GM19023 (cell line): ENCODE results near the gene SHE.
"Not testable (repeated sequence)": the region's sequence is repeated elsewhere in the genome, so short reads cannot be mapped to it uniquely, and the experiment has no call there.

ENCODE experiments used
- ATAC-seq: cut with Tn5 transposase; IDR thresholded peaks from one replicate; pipeline ENCODE4 v1.9.1; 2021; ENCODE audit warnings: mild to moderate bottlenecking, moderate library complexity; ENCODE audit not compliant: unreplicated experiment

Gene SHE

DNA sequence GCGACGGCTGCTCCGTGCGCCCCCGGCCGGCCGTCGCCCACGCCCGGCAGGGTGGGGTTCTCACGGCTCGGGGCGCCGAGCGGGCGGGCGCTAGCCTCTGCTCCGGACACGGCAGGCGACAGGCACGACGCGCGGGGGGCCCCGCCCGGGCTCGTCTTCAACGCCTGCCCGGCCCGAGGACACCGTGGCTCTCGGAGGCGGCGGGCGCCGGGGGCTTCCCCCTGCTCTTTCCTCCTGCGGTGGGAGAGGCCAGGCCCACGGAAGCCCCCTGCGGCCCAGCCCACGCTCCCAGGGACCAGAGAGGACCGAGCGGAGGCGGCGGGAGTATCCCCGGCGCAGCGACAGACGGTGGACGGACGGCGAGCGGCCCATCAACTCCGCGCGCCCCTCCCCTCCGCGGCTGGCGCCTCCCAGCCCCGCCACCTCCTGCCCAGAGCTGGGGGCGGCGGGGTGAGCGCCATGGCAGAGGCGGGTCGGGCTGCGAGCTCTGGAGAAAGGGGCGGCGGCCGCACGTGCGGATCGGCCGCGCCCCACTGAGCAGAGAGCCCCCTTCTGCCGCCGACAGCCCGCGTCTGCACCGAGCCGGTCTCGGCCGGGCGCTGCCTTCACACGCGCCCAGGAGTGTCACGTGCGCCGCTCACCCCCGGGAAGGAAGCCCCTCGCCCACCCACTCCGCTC lies at the start of gene SHE, which contains the start of gene TDRD10:
Gene SHE (minus strand): TSS at position 347 of the 678 bp plus-strand sequence. CDS start 386 bp downstream, outside the sequence.
Gene TDRD10 (plus strand): TSS at position 154 of the 678 bp plus-strand sequence. CDS start 4,685 bp downstream, outside the sequence.
- ATAC-seq = no peak

DNA sequence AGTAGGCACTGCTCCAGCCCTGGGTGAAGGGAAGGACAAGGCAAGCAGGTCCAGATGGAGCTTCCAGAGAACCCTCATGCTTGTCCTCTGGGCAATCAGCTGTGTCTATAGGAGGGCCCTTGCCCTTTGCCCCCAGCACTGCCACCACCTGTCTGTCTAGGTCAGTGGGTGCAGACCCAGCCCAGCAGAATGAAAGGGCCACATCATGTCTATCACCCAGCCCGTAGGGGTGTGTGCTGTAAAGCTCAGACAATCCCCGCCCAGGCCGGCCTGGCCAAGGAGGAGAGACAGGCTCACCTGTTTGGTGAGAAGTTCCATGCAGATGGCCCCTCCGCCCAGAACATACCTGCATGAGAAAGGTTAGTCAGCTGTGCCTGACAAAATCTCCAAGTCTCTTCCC lies 49.3 kb upstream of the SHE start:
- ATAC-seq = no peak

DNA sequence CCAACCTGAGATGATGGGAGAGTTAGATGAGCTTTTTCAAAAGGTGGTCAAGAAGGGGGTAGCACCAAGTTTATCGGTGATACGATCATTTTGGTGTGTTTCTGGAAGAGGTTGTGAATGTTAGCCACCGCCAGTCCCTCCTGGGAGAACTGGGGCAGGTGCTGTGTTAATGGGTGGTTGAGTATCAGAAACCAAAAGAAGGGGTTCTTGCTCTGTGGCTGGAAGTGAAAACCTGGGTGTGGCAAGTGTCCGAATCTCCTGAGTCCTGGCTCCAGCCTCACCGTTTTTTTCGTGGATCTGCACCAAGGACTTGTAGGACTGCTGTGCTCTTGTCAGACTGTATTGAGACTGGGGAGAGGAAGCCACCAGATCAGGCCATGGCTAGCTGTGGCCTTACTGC lies 48.4 kb upstream of the SHE start:
- ATAC-seq = no peak

DNA sequence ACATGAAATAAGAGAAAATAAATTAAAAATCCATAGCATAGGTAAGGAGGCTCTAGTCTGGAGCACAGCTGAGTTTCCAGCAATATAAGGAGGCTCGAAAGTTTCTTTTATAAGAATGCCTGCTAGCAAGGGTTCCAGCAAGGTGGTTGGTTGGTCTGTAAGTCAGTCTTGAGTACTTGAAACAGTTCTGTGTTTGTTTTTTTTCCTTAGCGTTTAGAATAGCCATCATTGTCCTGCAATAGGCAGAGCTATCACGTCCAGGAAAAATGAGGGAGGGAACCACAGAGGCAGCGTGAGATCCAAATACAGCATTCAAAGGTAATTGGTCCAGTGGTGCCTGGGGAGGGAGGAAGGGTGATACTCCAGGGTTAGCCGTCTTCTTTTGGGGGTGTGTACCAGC lies 47.9 kb upstream of the SHE start:
- no peak for ATAC-seq

DNA sequence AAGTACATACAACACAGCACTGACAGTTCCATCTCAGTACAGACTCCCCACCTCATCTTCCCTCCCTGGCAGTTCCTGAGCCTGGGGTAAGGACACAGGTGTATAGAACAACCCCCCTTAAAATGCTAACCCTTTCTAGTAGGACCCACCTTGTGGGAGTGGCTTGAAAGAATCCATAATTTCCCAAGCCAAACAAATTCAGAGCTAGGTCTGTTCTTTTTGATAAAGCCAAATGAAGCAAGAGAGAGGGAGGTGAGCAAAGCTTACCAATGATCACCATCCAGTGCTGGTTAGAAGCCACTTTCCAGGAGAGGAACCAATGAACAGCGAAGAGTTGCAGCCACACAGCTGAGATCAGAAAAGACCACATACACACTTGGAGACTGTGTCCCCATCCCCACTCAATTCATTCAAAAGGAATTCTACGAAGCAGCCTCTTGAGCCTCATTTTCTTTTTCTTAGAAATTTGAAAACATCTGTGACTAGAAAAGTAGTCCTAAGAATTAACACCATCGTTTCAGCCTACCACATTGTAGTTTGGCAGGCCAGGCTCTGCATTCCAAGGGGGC lies 47.1 kb upstream of the SHE start:
- ATAC-seq = no peak

DNA sequence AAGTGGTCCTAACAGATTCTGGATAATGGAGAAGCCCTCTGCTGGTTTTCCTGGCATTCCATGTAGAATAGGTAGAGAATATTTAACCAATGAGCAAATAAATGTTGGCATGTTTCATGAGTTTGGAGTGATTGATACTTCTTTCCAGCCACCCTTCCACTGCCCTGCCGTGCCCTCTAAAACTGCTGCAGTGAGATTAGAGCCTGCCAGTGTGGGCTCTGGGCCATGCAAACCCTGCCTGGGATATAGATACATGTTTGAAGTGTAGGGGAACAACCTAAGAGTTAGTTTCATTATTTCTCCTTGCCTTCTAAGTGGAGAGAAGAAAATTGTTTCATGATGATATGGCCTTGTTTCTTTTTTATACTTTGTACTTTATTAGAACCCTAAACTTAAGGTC lies 45.8 kb upstream of the SHE start:
- ATAC-seq = no peak

DNA sequence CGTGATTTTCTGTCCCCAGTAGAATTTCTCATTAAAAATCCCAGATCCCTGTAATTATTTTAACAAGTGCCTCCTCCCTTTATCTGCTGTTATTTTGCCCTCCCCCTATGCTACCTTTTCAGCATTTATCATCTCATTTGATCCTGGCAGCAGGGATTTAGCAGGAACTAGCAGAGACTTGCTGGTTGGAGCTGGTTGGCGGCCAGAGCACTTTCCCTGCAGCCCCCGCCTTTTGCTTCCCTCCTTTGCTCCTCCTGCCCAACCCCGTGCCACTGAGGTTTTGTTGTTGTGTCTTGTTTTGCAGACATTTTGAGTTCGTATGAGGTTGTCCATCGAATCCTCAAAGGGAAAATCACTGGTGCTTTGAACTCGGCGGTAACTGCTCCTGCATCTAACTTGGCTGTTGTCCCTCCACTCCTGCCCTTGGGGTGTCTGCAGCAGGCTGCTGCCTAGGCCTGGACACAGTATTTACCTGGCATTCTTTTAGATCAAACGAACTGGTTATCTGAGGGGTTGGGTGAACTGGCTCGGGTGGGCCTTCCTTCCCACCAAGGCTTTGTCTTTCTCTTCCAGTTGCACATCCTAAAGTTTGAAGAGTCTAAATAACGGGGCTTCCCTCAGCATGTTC lies 45.0 kb upstream of the SHE start:
- no peak for ATAC-seq

DNA sequence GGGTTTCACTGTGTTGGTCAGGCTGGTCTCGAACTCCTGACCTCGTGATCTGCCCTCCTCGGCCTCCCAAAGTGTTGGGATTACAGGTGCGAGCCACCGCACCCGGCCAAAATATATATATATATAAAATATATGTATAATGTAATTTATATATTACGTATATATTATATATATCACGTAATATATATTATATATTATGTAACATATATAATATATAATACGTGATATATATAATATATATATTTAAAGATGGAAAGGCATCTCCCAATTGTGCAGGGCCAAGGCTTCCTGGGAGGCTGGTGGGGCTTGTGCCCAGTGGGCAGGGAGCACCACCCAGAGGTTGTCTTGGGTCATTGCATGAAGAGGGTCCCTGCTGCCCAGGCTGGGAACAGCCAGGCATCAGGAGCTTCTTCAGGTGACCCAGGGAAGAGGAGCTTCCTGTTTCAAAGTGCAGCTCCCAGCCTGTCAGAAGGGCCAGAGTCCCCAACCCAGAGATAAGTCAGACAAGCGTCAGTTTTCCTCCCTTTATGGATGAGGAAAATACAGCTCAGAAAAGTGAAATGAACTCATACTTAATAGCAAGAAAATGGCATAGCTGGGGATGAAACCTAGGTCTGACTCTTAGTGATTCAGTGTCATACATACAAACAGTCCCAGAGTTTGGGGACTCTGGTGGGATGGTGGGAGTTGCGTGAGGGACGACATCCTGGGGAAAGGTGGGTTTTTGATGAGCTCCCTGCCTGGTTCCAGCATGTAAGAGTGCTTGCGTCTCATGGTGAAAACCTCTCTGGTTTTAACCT lies 44.3 kb upstream of the SHE start:
- no peak for ATAC-seq

DNA sequence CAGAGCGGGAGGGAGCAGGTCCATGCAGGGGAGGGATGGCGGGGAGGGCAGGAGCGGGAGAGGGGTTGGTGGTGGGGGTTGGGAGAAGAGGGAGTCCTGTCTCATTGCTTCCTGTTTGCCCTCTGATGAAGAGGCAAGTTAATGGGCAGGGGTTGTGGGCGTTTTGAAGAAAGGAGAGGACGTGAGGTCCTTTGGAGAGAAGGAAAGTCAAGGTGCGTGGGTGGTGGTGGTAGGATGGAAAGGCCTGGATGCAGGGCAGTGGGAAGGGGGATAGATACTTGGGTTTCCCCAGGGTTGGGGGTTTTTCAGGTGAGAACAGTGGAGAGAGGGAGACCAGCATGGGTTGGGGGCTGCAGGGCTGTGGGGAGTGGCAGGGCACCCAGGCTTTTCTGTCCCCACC lies 39.0 kb upstream of the SHE start:
- ATAC-seq = no peak

DNA sequence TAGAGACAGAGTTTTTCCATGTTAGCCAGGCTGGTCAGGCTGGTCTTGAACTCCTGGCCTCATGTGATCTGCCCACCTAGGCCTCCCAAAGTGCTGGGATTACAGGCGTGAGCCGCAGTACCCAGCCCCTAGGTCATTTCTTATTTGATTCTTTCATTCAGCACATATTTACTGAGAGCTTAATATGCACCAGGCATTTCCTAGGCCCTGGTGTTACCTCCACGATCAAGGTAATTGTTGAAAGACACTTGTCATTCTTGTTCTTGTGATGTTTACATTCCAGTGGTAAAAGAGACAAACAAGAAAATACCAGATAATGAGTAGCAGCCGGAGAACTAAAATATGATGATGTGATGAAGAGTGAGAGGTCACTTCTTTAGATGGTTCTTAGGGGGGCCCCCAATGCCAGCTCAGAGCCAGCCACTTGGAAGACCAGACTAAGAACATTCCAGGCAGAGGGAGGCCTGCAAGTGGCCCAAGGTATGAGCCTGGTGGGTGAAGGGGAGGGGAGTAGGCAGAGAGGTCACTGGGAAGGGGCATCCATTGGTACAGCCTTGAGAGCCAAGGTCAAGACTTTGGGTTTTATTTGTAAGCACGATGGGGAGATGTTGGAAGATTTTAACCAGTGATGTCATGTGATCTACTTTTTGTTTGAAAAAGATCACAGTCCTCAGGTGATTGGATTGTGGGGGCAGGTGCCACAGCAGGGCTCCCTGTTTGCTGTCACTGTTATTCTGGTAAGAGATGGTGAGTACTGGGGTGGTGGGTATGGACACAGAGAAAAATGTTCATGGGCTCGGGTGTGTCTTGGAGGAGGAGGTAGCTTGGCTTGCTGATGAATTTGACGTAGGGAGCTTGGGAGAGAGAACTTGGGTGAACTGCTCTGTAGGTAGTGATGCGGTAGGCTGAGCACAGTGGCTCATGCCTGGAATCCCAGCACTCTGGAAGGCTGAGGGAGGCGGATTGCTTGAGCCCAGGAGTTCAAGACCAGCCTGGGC lies 37.6 kb upstream of the SHE start:
- ATAC-seq = no peak

DNA sequence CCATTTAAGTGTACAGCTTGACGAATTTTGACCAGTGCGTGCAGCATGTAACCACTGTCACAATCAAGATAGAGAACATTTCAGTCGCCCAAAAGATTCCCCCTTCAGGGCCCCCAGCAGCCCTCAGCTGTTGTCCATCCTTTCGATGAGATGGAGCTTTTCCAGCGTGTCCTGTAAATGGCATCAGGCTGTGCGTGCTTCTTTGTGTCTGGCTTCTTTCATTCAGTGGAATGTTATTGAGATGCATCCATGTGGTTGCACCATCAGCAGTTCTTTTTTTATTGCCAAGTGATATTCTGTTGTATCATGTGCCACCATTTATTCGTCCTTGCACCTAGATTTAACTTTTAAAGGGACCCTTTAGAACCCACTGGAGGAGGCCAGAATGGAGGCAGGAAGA lies 34.4 kb upstream of the SHE start:
- no peak for ATAC-seq

DNA sequence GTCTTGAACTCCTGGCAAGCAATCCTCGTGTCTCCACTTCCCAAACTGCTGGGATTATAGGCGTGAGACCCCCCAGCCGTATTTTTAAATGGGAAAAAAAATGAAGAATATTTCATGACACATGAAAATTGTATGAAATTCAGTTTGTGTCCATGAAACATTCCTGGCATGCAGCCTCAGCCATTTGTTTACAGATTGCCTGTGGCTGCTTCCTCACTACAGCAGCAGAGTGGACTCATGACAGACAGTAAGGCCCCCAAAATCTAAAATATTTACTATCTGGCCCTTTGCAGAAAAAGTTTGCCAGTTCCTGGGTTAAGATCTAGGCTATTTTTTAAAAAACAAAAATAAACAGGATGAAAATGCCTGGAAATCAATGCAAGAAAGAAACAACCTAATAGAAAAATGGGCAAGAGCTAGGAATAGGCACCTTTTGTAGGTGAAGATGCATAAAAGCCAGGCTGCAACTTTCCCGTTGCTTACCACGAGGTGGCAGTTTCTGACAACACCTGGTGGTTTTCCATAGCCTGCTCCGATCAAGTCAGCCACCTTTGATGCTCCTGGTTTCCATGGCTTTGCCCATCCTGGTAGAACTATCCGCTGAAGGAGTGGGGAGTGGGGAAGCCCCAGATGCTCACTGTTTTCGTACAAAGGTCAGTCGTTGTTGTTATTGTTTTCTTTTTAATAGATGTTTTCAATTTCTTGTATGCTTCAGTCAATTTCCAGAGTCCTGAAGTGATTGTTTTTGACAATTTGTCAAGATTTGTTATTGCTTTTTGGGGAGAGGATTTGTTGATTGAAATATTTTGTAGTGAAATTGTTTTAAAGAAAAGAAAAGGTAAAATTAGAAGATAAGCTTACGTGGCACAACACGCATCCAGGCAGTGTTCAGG lies 32.0 kb upstream of the SHE start:
- no peak for ATAC-seq

DNA sequence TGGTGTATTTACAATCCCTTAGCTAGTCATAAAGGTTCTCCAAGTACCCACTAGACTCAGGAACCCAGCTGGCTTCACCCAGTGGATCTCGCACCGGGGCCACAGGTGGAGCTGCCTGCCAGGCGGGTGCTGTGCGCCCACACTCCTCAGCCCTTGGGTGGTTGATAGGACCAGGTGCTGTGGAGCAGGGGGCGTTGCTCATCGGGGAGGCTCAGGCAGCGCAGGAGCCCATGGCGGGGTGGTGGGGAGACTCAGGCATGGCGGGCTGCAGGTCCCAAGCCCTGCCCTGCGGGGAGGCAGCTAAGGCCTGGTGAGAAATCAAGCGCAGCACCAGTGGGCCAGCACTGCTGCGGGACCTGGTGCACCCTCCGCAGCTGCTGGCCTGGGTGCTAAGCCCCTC lies 29.7 kb upstream of the SHE start:
- not testable (repeated sequence) for ATAC-seq

DNA sequence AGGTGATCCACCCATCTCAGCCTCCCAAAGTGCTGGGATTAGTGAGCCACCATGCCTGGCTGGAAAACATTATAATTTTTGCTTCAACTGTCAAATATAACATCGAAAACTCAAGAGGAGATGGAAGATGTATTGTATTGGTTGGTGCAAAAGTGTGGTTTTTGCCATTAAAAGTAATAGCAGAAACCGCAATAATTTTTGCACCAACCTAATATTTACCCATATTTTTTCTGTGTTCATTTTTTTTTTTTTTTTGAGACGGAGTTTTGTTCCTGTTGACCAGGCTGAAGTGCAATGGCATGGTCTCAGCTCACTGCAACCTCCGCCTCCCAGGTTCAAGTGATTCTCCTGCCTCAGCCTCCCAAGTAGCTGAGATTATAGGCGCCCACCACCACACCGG lies 27.1 kb upstream of the SHE start:
- no peak for ATAC-seq

DNA sequence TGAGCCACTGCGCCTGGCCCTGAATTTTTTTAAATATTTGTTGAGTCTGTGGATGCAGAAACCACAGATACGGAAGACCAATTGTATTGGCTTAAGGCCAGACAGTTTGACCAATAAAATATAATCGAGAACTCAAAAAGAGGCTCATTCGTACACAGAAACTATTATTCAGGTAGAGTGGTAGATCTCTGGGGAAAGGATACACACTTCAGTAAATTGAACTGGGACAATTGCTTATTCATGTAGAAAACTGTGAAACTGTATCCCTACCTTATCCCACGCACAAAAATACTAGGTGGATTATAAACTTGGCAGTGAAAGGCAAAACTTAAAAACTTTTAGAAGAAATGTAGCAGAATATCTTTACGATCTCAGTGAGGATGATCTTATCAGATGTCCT lies 25.0 kb upstream of the SHE start:
- ATAC-seq = no peak

DNA sequence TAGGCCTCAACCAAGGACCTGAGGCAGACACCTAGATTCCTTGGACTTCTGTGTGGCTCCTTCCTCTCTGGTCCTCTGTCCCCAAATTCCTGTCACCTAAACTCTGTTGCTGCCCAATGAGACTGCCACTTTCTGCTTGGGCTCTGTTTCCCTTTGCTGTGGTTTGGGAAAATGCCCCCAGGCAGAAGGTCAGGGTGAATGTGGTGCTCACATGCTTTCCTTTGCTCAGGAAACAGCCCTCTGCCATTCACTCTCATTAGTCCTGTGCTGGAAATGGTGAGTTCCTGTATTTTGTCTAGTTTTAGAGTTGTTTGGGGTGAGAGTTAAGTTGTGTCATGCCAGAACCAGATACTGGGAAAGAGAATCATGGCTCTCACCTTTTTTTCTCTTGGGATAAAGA lies 22.7 kb upstream of the SHE start:
- no peak for ATAC-seq

DNA sequence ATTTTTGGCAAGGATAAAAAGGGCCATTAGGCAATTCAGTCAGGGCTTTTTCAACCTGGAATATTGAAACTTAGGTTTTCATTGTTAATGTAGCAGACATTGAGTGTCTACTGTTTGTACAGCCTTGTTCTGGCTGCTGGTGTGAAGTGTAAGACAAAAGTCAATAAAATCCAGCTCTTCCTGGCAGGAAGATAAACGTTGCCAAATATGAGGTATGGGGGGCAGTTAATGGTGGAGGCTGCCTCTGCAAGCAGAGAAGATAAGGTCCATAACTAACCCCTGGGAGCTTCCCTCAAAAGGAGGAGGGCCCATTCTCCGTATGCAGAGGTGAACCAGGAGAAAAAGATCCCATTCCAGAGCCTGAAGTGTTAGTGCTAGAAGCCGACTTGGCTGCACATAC lies 19.5 kb upstream of the SHE start:
- ATAC-seq = no peak

DNA sequence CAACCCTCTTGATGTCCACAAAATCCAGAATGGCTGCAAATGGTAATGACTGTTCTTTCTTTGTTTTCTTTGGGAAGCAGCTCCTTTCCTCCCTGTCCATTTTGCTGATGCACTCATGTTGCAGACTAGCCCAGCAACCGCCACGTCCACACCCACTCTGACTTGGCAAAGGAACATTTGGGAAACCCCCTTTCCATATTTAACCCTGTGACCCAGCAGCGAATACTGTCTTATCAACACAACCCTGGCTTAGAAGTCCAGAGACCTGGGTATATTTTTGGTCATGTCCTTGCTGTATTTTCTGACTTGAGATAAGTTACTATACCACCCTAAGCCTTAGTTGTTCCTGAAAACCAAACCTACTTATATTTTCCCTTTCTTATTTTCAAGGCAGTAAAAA lies 18.1 kb upstream of the SHE start:
- no peak for ATAC-seq

DNA sequence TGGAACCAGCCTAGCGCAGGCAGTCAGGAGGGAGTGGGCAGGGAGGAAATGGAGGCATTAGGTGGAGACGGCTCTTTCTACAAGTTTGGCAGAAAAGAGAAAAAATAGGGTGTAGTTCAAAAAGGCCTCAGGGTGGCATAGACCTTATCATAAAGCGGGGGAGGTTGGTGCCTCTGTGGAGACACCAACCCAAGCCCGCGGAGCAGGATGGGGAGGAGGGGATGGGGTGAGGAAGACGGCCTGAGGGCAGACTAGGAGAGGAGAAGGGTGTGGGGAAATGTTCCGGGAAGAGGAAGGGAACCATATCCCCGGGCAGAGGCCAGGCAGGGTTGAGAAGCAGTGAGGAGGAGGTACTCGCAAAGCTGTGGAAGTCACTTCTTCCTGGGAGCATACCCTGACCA lies 17.4 kb upstream of the SHE start:
- ATAC-seq = no peak
